ENCODE measurements around the gene OR7C1. TPM values are rescaled to one million over a fixed set of nuclear protein-coding genes. Genes with fewer than 3 reads are reported as not detected.

OR7C1 gene
- total RNA-seq, 2 experiments from 2014 or later, result not detected

DNA sequence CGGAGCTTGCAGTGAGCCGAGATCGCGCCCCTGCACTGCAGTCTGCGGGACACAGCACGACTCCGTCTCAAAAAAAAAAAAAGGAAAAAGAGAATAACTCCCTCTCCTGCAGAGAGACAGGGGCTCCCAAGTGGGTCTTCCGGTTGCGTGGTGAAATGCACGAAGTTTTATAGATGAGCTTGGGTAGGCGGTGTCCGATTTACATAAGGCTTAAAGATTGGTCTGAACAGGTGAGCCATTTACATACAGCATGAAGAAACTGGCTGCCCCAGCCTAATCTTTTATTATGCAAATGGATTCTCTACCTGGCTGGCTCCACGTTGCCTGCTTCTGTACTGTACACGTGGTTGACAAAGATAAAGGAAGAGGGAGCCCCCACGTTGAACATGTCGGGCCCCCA, 76.2 kb downstream of the OR7C1 start:
- H3K36me3 Mint-ChIP-seq, result no peaks in the 10 kb centered on the region
- H3K4me3 Mint-ChIP-seq, result no peak overlapping the region
- POLR2A ChIA-PET, result no interaction called here
- H3K27ac Mint-ChIP-seq, result no peak overlapping the region
- DNase-seq, result no peak
- peaks cover 3% of the 10 kb centered on the region for H3K27me3 Mint-ChIP-seq
- CTCF ChIA-PET, result no interaction called here
- no peaks in the 10 kb centered on the region for H3K9me3 Mint-ChIP-seq
- no peaks in the 10 kb centered on the region for H3K4me1 Mint-ChIP-seq (ENCODE audit: low read depth)
- intact Hi-C loops (cut with micrococcal nuclease), result no loop called here

- Mint-ChIP-seq H3K9me3 (no peaks in the 10 kb centered on the region), H3K36me3 (no peaks in the 10 kb centered on the region), H3K4me3 (no peak overlapping the region), H3K4me1 (ENCODE audit: low read depth) (no peaks in the 10 kb centered on the region), H3K27me3 (no peaks in the 10 kb centered on the region), H3K27ac (no peak overlapping the region)
- intact Hi-C loops (cut with micrococcal nuclease), result no loop called here
- ChIA-PET CTCF (interaction anchor here (0.7 kb wide), 1 partner anchor 260 kb away, joined by 3 read pairs; no protein-coding TSS in a partner anchor), POLR2A (no interaction called here)
- DNase-seq, result no peak
Observed at GRCh38 chr19:14748601-14749000, 86.4 kb downstream of the OR7C1 start.

Other genes with a start within 250 kb of the OR7C1 start
- not detected for gene ADGRE3, start 160.3 kb downstream of the OR7C1 start, total RNA-seq
- 10 to 100 TPM; 16.7 to 18.0 TPM for gene ZNF333, start 145.1 kb downstream of the OR7C1 start, total RNA-seq
- under 1 TPM; 0.55 to 0.58 TPM for gene ADGRE2, start 56.6 kb downstream of the OR7C1 start, total RNA-seq
- not detected for gene OR7A5, start within 50 bp of the OR7C1 start, total RNA-seq
- not detected for gene OR7A10, start 13.7 kb upstream of the OR7C1 start, total RNA-seq
- gene OR7A17, start 50.9 kb upstream of the OR7C1 start, total RNA-seq, result not detected
- gene OR7C2, start 106.3 kb upstream of the OR7C1 start, total RNA-seq, result not detected
- gene SLC1A6, start 144.7 kb upstream of the OR7C1 start, total RNA-seq, result not detected
- not detected for gene CASP14, start 214.3 kb upstream of the OR7C1 start, total RNA-seq
- gene OR1I1, start 247.0 kb upstream of the OR7C1 start, total RNA-seq, result not detected